ENCODE results near the gene TTC14. TPM values are rescaled to one million over a fixed set of nuclear protein-coding genes. Genes with fewer than 3 reads are reported as not detected.

The TTC14 gene
- total RNA-seq, 1 donor from 2014 or later, result 52.9 TPM

DNA sequence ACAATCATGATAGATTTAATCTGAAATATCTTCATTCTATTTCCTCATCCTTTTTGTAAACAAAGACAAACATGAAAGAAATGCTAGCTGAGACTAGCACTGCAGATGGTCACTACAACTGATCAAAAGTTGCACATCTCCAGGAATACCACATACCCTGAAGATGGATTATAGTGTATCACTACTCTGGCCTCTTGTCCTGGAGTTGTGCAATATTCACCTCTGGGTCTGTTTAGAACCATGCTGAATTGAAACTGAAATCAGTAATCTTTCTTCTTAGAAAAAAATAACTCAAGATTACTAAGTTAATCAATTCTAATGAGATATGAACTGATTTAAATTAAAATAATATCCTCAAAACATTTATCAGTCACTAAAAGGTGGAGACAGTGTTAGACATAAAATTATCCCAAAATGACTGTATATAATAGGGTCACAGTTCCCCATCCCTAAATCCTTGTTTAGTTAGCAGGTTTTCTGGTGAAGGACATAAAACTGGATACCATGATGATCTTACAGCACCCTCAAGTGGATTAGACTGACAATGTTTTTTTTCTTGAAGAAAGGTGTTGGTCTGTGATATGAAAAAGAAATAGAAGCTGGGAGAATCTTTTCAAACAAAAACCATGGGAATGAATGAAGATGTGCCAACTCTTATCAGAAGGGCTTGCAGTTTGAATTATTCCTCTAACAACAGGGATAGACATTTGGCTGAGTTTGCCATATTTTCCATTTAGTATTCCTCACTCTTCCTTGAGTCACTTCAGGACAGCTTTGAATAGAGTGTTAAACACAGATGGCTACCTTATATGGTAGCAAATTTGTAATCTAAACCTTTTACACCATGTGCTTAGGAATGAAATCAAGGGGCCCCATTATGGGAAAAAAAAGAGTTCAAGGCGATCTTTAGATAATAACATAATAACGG is 7.1 kb upstream of the TTC14 start:
- no peaks in the 10 kb centered on the region for H3K36me3 ChIP-seq
- no peak overlapping the region for H3K27ac ChIP-seq
- no peaks in the 10 kb centered on the region for H3K9me3 ChIP-seq
- no peak for TF ChIP-seq CTCF (IDR thresholded peaks at IDR 0.05)
- peaks cover 5% of the 10 kb centered on the region for H3K27me3 ChIP-seq (ENCODE audit: low read depth)
- ATAC-seq (no peak), DNase-seq (no peak)
- H3K4me3 ChIP-seq, result no peak overlapping the region
- intact Hi-C loops (cut with DNase I), result no loop called here
- no peaks in the 10 kb centered on the region for H3K4me1 ChIP-seq

DNA sequence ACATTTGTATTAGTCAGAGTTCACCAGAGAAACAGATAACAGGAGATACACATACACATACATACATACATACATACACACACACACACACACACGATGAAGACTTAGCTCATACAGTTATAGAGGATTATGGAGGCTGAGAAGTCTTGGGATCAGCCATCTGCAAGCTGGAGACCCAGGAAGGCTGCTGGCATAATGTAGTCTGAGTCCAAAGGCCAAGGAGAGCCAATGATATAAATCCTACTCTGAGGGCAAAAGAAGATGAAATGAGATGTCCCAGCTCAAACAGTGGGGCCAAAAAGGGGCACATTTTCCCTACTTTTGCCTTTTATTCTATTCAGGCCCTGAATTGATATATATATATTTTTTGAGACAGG is 6.4 kb upstream of the TTC14 start:
- TF ChIP-seq CTCF (IDR thresholded peaks at IDR 0.05), result no peak
- H3K4me3 ChIP-seq, result no peak overlapping the region
- H3K27me3 ChIP-seq (ENCODE audit: low read depth), result peaks cover 5% of the 10 kb centered on the region
- ATAC-seq, result no peak
- H3K4me1 ChIP-seq, result no peaks in the 10 kb centered on the region
- H3K27ac ChIP-seq, result no peak overlapping the region
- no peaks in the 10 kb centered on the region for H3K9me3 ChIP-seq
- intact Hi-C loops (cut with DNase I), result no loop called here
- H3K36me3 ChIP-seq, result no peaks in the 10 kb centered on the region
- DNase-seq, result no peak

DNA sequence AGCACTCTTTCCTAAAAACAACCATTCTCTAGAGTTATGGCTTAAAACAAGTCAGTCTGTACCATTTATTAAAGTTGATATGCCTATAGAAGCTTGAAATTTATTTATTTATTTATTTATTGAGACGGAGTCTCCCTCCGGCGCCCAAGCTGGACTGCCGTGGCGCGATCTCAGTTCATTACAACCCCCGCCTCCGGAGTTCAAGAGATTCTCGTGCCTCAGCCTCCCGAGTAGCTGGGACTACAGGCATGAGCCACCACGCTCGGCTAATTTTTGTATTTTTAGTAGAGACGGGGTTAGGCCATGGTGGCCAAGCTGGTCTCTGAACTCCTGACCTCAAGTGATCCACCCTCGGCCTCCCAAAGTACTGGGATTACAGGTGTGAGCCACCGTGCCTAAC is 1.5 kb upstream of the TTC14 start:
- peaks cover 18% of the 10 kb centered on the region for H3K4me1 ChIP-seq
- intact Hi-C loops (cut with DNase I), result no loop called here

GRCh38 chr3:180611006-180611405 is 9.0 kb downstream of the TTC14 start:
- ATAC-seq, result no peak
- TF ChIP-seq CTCF (IDR thresholded peaks at IDR 0.05), result no peak
- DNase-seq, result no peak
- Histone ChIP-seq H3K4me3 (no peak overlapping the region), H3K9me3 (no peaks in the 10 kb centered on the region), H3K4me1 (no peaks in the 10 kb centered on the region), H3K36me3 (peaks cover 79% of the 10 kb centered on the region), H3K27me3 (ENCODE audit: low read depth) (no peaks in the 10 kb centered on the region), H3K27ac (no peak overlapping the region)
- intact Hi-C loops (cut with DNase I), result no loop called here

More for the DNA sequence above, 1.5 kb upstream of the TTC14 start:
- Histone ChIP-seq H3K27me3 (ENCODE audit: low read depth) (no peaks in the 10 kb centered on the region), H3K36me3 (peaks cover 19% of the 10 kb centered on the region), H3K27ac (no peak overlapping the region), H3K4me3 (no peak overlapping the region), H3K9me3 (no peaks in the 10 kb centered on the region)
- no peak for TF ChIP-seq CTCF (IDR thresholded peaks at IDR 0.05)
- ATAC-seq (no peak), DNase-seq (no peak)

DNA sequence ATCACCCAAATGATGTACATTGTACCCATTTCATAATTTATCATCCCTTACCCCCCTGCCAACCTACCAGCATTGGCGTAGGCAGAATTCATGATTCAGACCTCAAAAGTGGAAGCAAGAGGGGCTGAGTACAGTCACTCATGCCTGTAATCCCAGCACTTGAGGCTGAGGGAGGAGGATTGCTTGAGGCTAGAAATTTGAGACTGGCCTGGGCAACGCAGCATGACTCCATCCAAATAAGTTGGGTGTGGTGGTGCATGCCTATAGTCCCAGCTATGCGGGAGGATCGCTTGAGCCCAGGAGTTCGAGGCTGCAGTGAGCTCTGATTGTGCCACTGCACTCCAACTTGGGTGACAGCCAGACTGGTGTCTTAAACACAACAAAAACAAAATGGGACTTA is 10.4 kb downstream of the TTC14 start:
- Histone ChIP-seq H3K36me3 (peaks cover 65% of the 10 kb centered on the region), H3K4me3 (no peak overlapping the region), H3K27me3 (ENCODE audit: low read depth) (no peaks in the 10 kb centered on the region), H3K27ac (no peak overlapping the region), H3K4me1 (no peaks in the 10 kb centered on the region), H3K9me3 (no peaks in the 10 kb centered on the region)
- intact Hi-C loops (cut with DNase I), result no loop called here
- no peak for ATAC-seq
- no peak for DNase-seq
- TF ChIP-seq CTCF (IDR thresholded peaks at IDR 0.05), result no peak
